D721Med (cell line): ENCODE results near the gene STIM1.

Experiments
- DNase-seq: peaks from one replicate; pipeline ENCODE4 v3.0.0; 2011; ENCODE audit warnings: low spot score; ENCODE audit not compliant: insufficient read length
- FAIRE-seq: peaks from 2 replicates; lab custom pipeline; 2011; peaks lifted over from hg19 to GRCh38; lab: Jason Lieb, UNC
- TF ChIP-seq, protein P1 (sequence below): IDR thresholded peaks from 2 replicates; pipeline ENCODE4 v1.5.1; 2012; ENCODE audit warnings: mild to moderate bottlenecking, control low read depth; ENCODE audit not compliant: insufficient read depth; ENCODE audit errors: missing control alignments

STIM1 gene

DNA sequence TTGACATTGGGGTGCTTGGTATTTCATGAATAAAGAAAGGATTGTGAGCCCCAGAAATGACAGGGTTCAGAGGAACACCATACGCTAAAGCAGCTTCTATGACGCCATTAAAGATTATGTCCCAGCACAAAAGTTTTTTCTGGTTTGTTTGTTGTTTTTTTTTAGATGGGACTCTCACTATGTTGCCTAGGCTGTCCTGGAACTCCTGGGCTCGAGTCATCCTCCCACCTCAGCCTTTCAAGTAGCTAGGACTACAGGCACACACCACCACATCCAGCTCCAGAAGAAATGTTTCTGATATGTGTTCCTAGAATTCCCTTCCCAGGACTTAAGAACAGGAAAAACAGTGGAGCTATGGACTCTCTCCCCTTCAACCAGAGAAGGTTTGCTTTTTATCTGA lies 12.1 kb upstream of the STIM1 start:
- DNase-seq (no peak), FAIRE-seq (no peak)
- TF ChIP-seq, protein P1, sequence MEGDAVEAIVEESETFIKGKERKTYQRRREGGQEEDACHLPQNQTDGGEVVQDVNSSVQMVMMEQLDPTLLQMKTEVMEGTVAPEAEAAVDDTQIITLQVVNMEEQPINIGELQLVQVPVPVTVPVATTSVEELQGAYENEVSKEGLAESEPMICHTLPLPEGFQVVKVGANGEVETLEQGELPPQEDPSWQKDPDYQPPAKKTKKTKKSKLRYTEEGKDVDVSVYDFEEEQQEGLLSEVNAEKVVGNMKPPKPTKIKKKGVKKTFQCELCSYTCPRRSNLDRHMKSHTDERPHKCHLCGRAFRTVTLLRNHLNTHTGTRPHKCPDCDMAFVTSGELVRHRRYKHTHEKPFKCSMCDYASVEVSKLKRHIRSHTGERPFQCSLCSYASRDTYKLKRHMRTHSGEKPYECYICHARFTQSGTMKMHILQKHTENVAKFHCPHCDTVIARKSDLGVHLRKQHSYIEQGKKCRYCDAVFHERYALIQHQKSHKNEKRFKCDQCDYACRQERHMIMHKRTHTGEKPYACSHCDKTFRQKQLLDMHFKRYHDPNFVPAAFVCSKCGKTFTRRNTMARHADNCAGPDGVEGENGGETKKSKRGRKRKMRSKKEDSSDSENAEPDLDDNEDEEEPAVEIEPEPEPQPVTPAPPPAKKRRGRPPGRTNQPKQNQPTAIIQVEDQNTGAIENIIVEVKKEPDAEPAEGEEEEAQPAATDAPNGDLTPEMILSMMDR: no peak

DNA sequence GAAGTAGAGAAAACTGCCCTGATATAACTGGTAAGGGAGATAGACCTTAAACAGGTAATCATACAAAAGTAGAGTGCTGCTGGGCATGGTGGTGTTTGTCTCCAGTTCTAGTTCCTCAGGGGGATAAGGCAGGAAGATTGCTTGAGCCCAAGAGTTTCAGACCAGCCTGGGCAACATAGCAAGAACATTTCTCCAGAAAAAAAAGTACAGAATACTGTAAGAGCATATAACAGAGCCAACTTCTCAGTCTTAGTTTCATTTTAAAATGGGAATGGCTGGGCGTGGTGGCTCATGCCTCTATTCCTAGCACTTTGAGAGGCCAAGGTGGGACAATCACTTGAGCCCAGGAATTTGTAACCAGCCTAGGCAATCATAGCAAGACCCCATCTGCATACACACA lies 10.2 kb upstream of the STIM1 start:
- no peak for DNase-seq
- no peak for FAIRE-seq
- TF ChIP-seq, protein P1: no peak

DNA sequence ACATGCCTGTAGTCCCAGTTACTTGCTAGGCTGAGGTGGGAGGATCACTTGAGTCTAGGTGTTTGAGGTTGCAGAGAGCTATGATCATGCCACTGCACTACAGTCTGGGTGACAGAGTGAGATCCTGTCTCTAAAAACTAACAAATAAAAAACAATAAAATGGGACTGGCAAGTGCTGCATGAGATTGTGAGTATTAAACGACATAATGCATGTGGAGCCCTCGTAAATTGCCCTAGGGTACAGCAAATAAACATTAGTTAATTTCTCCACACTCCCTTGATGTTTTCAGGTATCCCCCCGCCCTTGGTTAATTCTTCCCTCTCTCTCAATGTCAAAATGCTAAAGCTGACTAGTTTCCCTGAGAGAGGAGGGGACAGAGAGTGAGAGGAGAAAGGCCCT lies 9.8 kb upstream of the STIM1 start:
- DNase-seq: no peak
- TF ChIP-seq, protein P1: no peak
- no peak for FAIRE-seq

DNA sequence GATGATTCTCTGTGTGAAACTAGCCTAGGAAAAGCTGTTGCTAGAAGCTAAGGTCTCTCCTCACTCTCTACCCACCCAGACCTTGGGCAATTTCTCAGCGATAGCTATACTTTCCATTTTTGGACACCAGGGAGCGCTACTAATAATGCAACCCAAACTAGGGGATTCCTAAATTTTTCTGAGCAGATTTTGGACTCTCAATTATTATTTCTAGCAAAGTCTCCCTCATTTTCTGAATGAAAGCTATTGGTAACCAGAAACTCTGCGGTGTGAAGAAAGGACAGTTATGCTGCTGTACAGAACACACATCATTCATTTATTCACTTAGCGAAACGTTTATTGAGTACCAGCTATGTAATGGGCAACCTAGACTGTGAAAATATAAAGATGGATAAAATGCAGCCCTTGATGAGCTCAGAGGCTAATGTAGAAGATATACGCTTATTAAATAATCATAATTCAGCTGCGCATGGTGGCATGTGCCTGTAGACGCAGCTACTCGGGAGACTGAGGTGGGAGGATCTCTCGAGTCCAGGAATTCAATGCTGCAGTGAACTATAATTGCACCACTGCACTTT lies 6.1 kb upstream of the STIM1 start:
- no peak for FAIRE-seq
- TF ChIP-seq, protein P1: peak; percentile 62
- no peak for DNase-seq

DNA sequence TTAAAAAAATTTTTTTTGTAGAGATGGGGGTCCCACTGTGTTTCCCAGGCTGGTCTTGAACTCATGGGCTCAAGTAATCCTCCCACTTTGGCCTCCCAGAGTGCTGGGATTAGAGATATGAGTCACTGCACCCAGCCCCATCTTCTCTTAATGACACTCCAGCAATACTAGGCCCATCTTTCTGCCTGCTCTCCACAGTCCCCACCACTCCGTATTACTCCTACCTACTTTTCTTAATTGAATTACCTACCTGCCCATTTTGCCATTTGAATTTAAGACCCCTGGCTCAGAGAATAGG lies 2.0 kb upstream of the STIM1 start:
- DNase-seq (no peak), FAIRE-seq (no peak)
- TF ChIP-seq, protein P1: no peak

DNA sequence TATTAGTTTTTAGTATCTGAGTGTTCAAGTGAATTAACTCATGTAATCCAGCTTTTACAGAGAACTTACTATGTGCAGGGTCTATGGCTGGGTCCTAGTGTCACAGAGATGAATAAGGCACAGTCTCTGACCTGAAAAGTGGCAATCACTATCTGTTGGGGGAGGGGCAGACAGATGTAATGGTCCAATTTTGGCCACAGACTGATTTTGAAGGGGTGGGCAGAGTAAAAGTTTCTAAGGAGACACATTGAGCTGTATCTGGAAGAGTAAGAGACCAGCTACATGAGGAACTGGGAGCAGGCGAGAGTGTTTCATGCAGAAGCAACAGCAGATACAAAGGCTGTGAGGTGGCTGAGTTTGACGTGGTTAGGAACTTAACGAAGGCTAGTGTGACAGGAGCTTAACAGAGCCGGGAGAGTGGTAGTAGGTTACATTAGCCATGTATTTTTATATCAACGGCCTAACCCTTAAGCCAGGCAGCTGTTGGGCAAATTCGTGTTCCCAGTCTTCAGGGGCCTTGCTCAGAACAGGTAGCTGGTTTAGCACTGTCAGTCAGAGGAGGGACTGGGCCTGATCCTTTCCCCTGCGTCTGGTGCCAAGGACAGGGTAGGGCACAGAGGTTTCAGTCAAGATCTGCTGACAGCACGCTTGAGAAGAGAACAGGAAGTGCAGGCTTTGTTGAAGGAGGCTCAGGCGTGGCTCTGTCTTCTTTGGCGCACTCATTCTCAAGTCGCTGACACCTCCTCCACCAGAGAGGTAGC lies 1.4 kb upstream of the STIM1 start:
- FAIRE-seq (no peak), DNase-seq (no peak)
- TF ChIP-seq, protein P1: no peak

DNA sequence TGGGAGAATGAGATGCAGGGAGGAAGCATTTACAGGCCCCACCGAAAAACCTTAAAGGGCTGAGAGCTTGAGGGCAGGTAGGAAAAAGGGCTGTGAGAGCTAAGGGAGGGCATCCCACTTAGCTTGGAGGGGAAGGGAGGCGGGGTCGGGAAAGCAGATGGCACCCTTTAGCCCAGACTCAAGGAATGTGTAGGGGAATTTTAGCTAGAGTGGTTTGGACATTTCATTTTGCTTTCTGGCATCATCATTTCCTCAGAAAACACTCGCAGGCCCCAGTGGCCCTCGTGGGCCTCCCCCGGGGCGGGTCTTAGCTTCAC lies 846 bp upstream of the STIM1 start:
- DNase-seq (no peak), FAIRE-seq (no peak)
- TF ChIP-seq, protein P1: no peak
